Epithelial cell of esophagus (primary cell): ENCODE measurements around the gene GPBAR1.

Experiments
- DNase-seq: peaks from one replicate; pipeline ENCODE4 v3.0.0; 2010; ENCODE audit warnings: low read depth
- H3K4me3 ChIP-seq: 2 replicates; pipeline ENCODE4 v1.5.1; 2011; ENCODE audit warnings: mild to moderate bottlenecking, low read length, control low read depth
- CTCF ChIP-seq: IDR thresholded peaks from 2 replicates; pipeline ENCODE4 v1.5.1; 2011; ENCODE audit warnings: low read depth, mild to moderate bottlenecking, low read length, control low read depth, inconsistent platforms; ENCODE audit not compliant: insufficient read depth; ENCODE audit errors: missing control alignments

GPBAR1 gene

GRCh38 chr2:218262631-218263586, 2.1 kb downstream of the GPBAR1 start:
- no peak for DNase-seq
- H3K4me3 ChIP-seq = no peak overlapping the region
- no peak for TF ChIP-seq CTCF

- no peak overlapping the region for H3K4me3 ChIP-seq
- DNase-seq = no peak
- no peak for TF ChIP-seq CTCF
These were observed 3.2 kb downstream of the GPBAR1 start for GRCh38 chr2:218263817-218264641.

GRCh38 chr2:218264773-218265561, 4.2 kb downstream of the GPBAR1 start:
- DNase-seq = no peak
- no peak for TF ChIP-seq CTCF
- H3K4me3 ChIP-seq = no peak overlapping the region

- DNase-seq = no peak
- no peak for TF ChIP-seq CTCF
- H3K4me3 ChIP-seq = no peak overlapping the region
These were observed 4.8 kb downstream of the GPBAR1 start for GRCh38 chr2:218265626-218266025.

- DNase-seq = no peak
- H3K4me3 ChIP-seq = no peak overlapping the region
- no peak for TF ChIP-seq CTCF
These were observed 5.6 kb downstream of the GPBAR1 start for GRCh38 chr2:218266316-218266979.

GRCh38 chr2:218267259-218267658, 6.4 kb downstream of the GPBAR1 start:
- no peak for TF ChIP-seq CTCF
- no peak overlapping the region for H3K4me3 ChIP-seq
- DNase-seq = no peak
